ENCODE data around the gene MIPOL1.
"Not testable (repeated sequence)": the region's sequence is repeated elsewhere in the genome, so short reads cannot be mapped to it uniquely, and the experiment has no call there.

- TF ChIP-seq EZH2 (IDR thresholded peaks at IDR 0.05; ENCODE audit: insufficient read depth, poor library complexity, severe bottlenecking); EZH2phosphoT487 (IDR thresholded peaks at IDR 0.05; ENCODE audit: insufficient read depth, low read depth): not testable (repeated sequence)
These were observed 11.9 kb downstream of the MIPOL1 start for GRCh38 chr14:37209617-37210016.
